Measurements from ENCODE around the gene PDGFRB. TPM values are rescaled to one million over a fixed set of nuclear protein-coding genes. Genes with fewer than 3 reads are reported as not detected.

PDGFRB gene
- total RNA-seq, 1 experiment from 2014 or later = 3.2 TPM

- no peak overlapping the region for H3K4me3 ChIP-seq (ENCODE audit: insufficient read depth, low read depth, low read length)
- no peaks in the 10 kb centered on the region for H3K36me3 ChIP-seq (replicated peaks; ENCODE audit: control insufficient read depth, insufficient read depth, low read length)
- no peak for DNase-seq
- H3K27me3 ChIP-seq (ENCODE audit: control insufficient read depth, insufficient read depth, low read length) = no peaks in the 10 kb centered on the region; the same call in 1 of the 2 replicates
These were observed 2.8 kb downstream of the PDGFRB start for GRCh38 chr5:150152636-150153462.

- no peak for DNase-seq
- H3K4me3 ChIP-seq (ENCODE audit: insufficient read depth, low read depth, low read length) = no peak overlapping the region
- H3K27me3 ChIP-seq (ENCODE audit: control insufficient read depth, insufficient read depth, low read length) = no peaks in the 10 kb centered on the region; the same call in 1 of the 2 replicates
- no peaks in the 10 kb centered on the region for H3K36me3 ChIP-seq (replicated peaks; ENCODE audit: control insufficient read depth, insufficient read depth, low read length)
These were observed 6.0 kb downstream of the PDGFRB start for GRCh38 chr5:150149618-150150017.

- H3K4me3 ChIP-seq (ENCODE audit: insufficient read depth, low read depth, low read length) = no peak overlapping the region
- DNase-seq = no peak
- H3K27me3 ChIP-seq (ENCODE audit: control insufficient read depth, insufficient read depth, low read length) = no peaks in the 10 kb centered on the region; the same call in 1 of the 2 replicates
- H3K36me3 ChIP-seq (replicated peaks; ENCODE audit: control insufficient read depth, insufficient read depth, low read length) = no peaks in the 10 kb centered on the region
These were observed 7.3 kb downstream of the PDGFRB start for GRCh38 chr5:150148117-150148927.

- DNase-seq = no peak
- no peak overlapping the region for H3K4me3 ChIP-seq (ENCODE audit: insufficient read depth, low read depth, low read length)
- no peaks in the 10 kb centered on the region; the same call in 1 of the 2 replicates for H3K27me3 ChIP-seq (ENCODE audit: control insufficient read depth, insufficient read depth, low read length)
- no peaks in the 10 kb centered on the region for H3K36me3 ChIP-seq (replicated peaks; ENCODE audit: control insufficient read depth, insufficient read depth, low read length)
These were observed 8.0 kb downstream of the PDGFRB start for GRCh38 chr5:150147670-150148069.

GRCh38 chr5:150146862-150147601 lies 8.6 kb downstream of the PDGFRB start:
- H3K36me3 ChIP-seq (replicated peaks; ENCODE audit: control insufficient read depth, insufficient read depth, low read length) = no peaks in the 10 kb centered on the region
- no peaks in the 10 kb centered on the region; the same call in 1 of the 2 replicates for H3K27me3 ChIP-seq (ENCODE audit: control insufficient read depth, insufficient read depth, low read length)
- peak; percentile 58 for DNase-seq
- no peak overlapping the region for H3K4me3 ChIP-seq (ENCODE audit: insufficient read depth, low read depth, low read length)

GRCh38 chr5:150146235-150146634 lies 9.4 kb downstream of the PDGFRB start:
- H3K36me3 ChIP-seq (replicated peaks; ENCODE audit: control insufficient read depth, insufficient read depth, low read length) = no peaks in the 10 kb centered on the region
- H3K27me3 ChIP-seq (ENCODE audit: control insufficient read depth, insufficient read depth, low read length) = no peaks in the 10 kb centered on the region; the same call in 1 of the 2 replicates
- DNase-seq = no peak
- no peak overlapping the region for H3K4me3 ChIP-seq (ENCODE audit: insufficient read depth, low read depth, low read length)

GRCh38 chr5:150144879-150145278 lies 10.8 kb downstream of the PDGFRB start:
- Histone ChIP-seq H3K4me3 (ENCODE audit: insufficient read depth, low read depth, low read length) (no peak overlapping the region), H3K27me3 (ENCODE audit: control insufficient read depth, insufficient read depth, low read length) (no peaks in the 10 kb centered on the region; the same call in 1 of the 2 replicates), H3K36me3 (replicated peaks; ENCODE audit: control insufficient read depth, insufficient read depth, low read length) (no peaks in the 10 kb centered on the region)
- DNase-seq = no peak

- Histone ChIP-seq H3K27me3 (ENCODE audit: control insufficient read depth, insufficient read depth, low read length) (no peaks in the 10 kb centered on the region), H3K4me3 (ENCODE audit: insufficient read depth, low read depth, low read length) (no peak overlapping the region), H3K36me3 (replicated peaks; ENCODE audit: control insufficient read depth, insufficient read depth, low read length) (no peaks in the 10 kb centered on the region)
- peak; percentile 82 for DNase-seq
These were observed 11.3 kb downstream of the PDGFRB start for GRCh38 chr5:150144246-150144801.

- DNase-seq = no peak
- Histone ChIP-seq H3K27me3 (ENCODE audit: control insufficient read depth, insufficient read depth, low read length) (no peaks in the 10 kb centered on the region), H3K36me3 (replicated peaks; ENCODE audit: control insufficient read depth, insufficient read depth, low read length) (no peaks in the 10 kb centered on the region), H3K4me3 (ENCODE audit: insufficient read depth, low read depth, low read length) (no peak overlapping the region)
These were observed 12.0 kb downstream of the PDGFRB start for GRCh38 chr5:150143350-150144245.

- H3K36me3 ChIP-seq (replicated peaks; ENCODE audit: control insufficient read depth, insufficient read depth, low read length) = no peaks in the 10 kb centered on the region
- no peak overlapping the region for H3K4me3 ChIP-seq (ENCODE audit: insufficient read depth, low read depth, low read length)
- H3K27me3 ChIP-seq (ENCODE audit: control insufficient read depth, insufficient read depth, low read length) = no peaks in the 10 kb centered on the region
- no peak for DNase-seq
These were observed 12.7 kb downstream of the PDGFRB start for GRCh38 chr5:150142959-150143349.

GRCh38 chr5:150142185-150142958 lies 13.3 kb downstream of the PDGFRB start:
- H3K36me3 ChIP-seq (replicated peaks; ENCODE audit: control insufficient read depth, insufficient read depth, low read length) = no peaks in the 10 kb centered on the region
- no peaks in the 10 kb centered on the region; the same call in 1 of the 2 replicates for H3K27me3 ChIP-seq (ENCODE audit: control insufficient read depth, insufficient read depth, low read length)
- no peak for DNase-seq
- no peak overlapping the region for H3K4me3 ChIP-seq (ENCODE audit: insufficient read depth, low read depth, low read length)

- Histone ChIP-seq H3K4me3 (ENCODE audit: insufficient read depth, low read depth, low read length) (no peak overlapping the region), H3K36me3 (replicated peaks; ENCODE audit: control insufficient read depth, insufficient read depth, low read length) (no peaks in the 10 kb centered on the region), H3K27me3 (ENCODE audit: control insufficient read depth, insufficient read depth, low read length) (peaks cover 2% of the 10 kb centered on the region)
- no peak for DNase-seq
These were observed 14.0 kb downstream of the PDGFRB start for GRCh38 chr5:150141544-150142184.

Data from H7 (cell line).